HepG2 (cell line): ENCODE data around the gene PDSS2. TPM values are rescaled to one million over a fixed set of nuclear protein-coding genes. Genes with fewer than 3 reads are reported as not detected.

Experiments
- ATAC-seq: fragments of 200-7000 bp; cut with Tn5 transposase; 3 replicates; pipeline ENCODE4 v1.9.1; 2020; ENCODE audit warnings: mild to moderate bottlenecking, moderate library complexity
- Bru-seq: library from RNA; stranded (reverse); fragments of 400-500 nt; gene quantifications from one replicate; lab custom pipeline; 2021; lab: Mats Ljungman, UMichigan
- BruChase-seq, 2 experiments: library from RNA; stranded (reverse); fragments of 400-500 nt; gene quantifications; one replicate each; lab custom pipeline; 2021; lab: Mats Ljungman, UMichigan
- BruUV-seq: library from RNA; stranded (reverse); fragments of 400-500 nt; replicated peaks from 2 replicates; lab custom pipeline; 2021; lab: Mats Ljungman, UMichigan
- CTCF ChIA-PET: fragments of 300-600 bp; formaldehyde crosslinking; extraction: SDS; loops from one replicate; lab custom pipeline; 2021; ENCODE audit warnings: low total read pairs, inconsistent platforms, low intra/inter-chr PET ratio; lab: Yijun Ruan, JAX
- POLR2A ChIA-PET: fragments of 350-600 bp; sonication (Branson Sonifier 250); formaldehyde crosslinking; loops from one replicate; lab custom pipeline; 2020; ENCODE audit warnings: antibody characterized with exemption, inconsistent platforms; lab: Yijun Ruan, JAX
- DNase-seq: peaks from one replicate; pipeline ENCODE4 v3.0.0-alpha.2; 2015; ENCODE audit warnings: low spot score
- FAIRE-seq: peaks from 3 replicates; lab custom pipeline; 2011; peaks lifted over from hg19 to GRCh38; lab: Jason Lieb, UNC
- H2AFZ ChIP-seq: one replicate; pipeline ENCODE4 v1.6.1; 2011; ENCODE audit warnings: low read length, inconsistent platforms
- H3K27ac ChIP-seq: fragments of 300-600 bp; 3 replicates; pipeline ENCODE4 v1.8.0; 2011; ENCODE audit warnings: mixed run types, mild to moderate bottlenecking, mixed read lengths, low read length, inconsistent platforms; ENCODE audit not compliant: insufficient read depth; ENCODE audit errors: extremely low read length
- H3K27me3 ChIP-seq, 2 experiments: fragments of 200-600 bp in 1 of 2; 2 replicates in 1 of 2; 3 replicates in 1 of 2; pipeline versions ENCODE4 v1.6.0 to v1.8.0; 2011; ENCODE audit warnings: low read length in 2 of 2, mild to moderate bottlenecking in 2 of 2, moderate library complexity in 2 of 2, inconsistent platforms in 1 of 2; ENCODE audit not compliant: insufficient read depth in 2 of 2, control insufficient read depth in 1 of 2
- H3K36me3 ChIP-seq, 2 experiments: fragments of 200-600 bp in 1 of 2; replicated peaks in 1 of 2; 2 replicates in 1 of 2; 3 replicates in 1 of 2; pipeline versions ENCODE4 v1.5.1 to v1.8.0; 2011; ENCODE audit warnings: low read length in 2 of 2, inconsistent platforms in 1 of 2; ENCODE audit not compliant: insufficient read depth in 2 of 2, control insufficient read depth in 1 of 2
- H3K4me1 ChIP-seq: 2 replicates; pipeline ENCODE4 v1.5.1; 2012; ENCODE audit warnings: low read length, inconsistent platforms; ENCODE audit not compliant: insufficient read depth
- H3K4me2 ChIP-seq: 2 replicates; pipeline ENCODE4 v1.6.0; 2011; ENCODE audit warnings: low read depth, low read length, inconsistent platforms
- H3K4me3 ChIP-seq, 3 experiments: fragments of 200-600 bp in 1 of 3; sonication (generic), shearing (Covaris generic) in 1 of 3; replicated peaks in 1 of 3; 2 replicates each; pipeline ENCODE4 v1.5.1; 2011 to 2016; ENCODE audit warnings: low read length in 3 of 3, inconsistent platforms in 2 of 3, low read depth in 2 of 3, mild to moderate bottlenecking in 2 of 3, control low read depth in 1 of 3, mixed read lengths in 1 of 3; ENCODE audit not compliant: insufficient read depth in 1 of 3
- H3K79me2 ChIP-seq: one replicate; pipeline ENCODE4 v1.6.1; 2011; ENCODE audit warnings: low read length, inconsistent platforms; ENCODE audit not compliant: insufficient read depth
- H3K9ac ChIP-seq: 2 replicates; pipeline ENCODE4 v1.6.0; 2011; ENCODE audit warnings: mild to moderate bottlenecking, low read depth, low read length, inconsistent platforms; ENCODE audit not compliant: insufficient read depth
- H3K9me3 ChIP-seq: 2 replicates; pipeline ENCODE4 v1.5.1; 2012; ENCODE audit warnings: mild to moderate bottlenecking, low read length
- H4K20me1 ChIP-seq: 2 replicates; pipeline ENCODE4 v1.6.0; 2011; ENCODE audit warnings: inconsistent platforms, mild to moderate bottlenecking, low read length, moderate library complexity; ENCODE audit not compliant: insufficient read depth
- HMG20A ChIP-seq: IDR thresholded peaks from 2 replicates; pipeline ENCODE4 v1.6.1; 2016; ENCODE audit warnings: borderline replicate concordance
- POLR2G ChIP-seq: fragments of 200-400 bp; formaldehyde crosslinking; IDR thresholded peaks from 2 replicates; pipeline ENCODE4 v1.6.1; 2018; ENCODE audit warnings: mild to moderate bottlenecking, low read depth, low read length, moderate library complexity
- SIN3A ChIP-seq: IDR thresholded peaks from 2 replicates; pipeline ENCODE4 v1.6.1; 2011; ENCODE audit warnings: low read depth, mild to moderate bottlenecking, control low read depth, low read length, borderline replicate concordance
- SOX6 ChIP-seq, 2 experiments: fragments of 450-650 bp in 1 of 2; sonication (generic) in 1 of 2; formaldehyde crosslinking in 1 of 2; IDR thresholded peaks; 2 replicates each; pipeline versions ENCODE4 v1.4.0 to v1.6.1; 2017 to 2020; ENCODE audit warnings: antibody characterized with exemption in 1 of 2, mild to moderate bottlenecking in 1 of 2, missing genetic modification reagents in 1 of 2
- SRSF4 ChIP-seq: fragments of 200-400 bp; formaldehyde crosslinking; IDR thresholded peaks from one replicate; pipeline ENCODE4 v1.6.1; 2018; ENCODE audit warnings: mild to moderate bottlenecking, low read depth, low read length, moderate library complexity; ENCODE audit not compliant: poor library complexity, severe bottlenecking
- ZNF12 ChIP-seq: sonication (generic); formaldehyde crosslinking; IDR thresholded peaks from 2 replicates; pipeline ENCODE4 v1.5.0; 2020; ENCODE audit warnings: missing genetic modification reagents
- WGBS: methylation state at CpG from one replicate; pipeline ENCODE4 v1.1.6; 2017; ENCODE audit warnings: low lambda C conversion rate; 5-methylcytosine and 5-hydroxymethylcytosine counted together
- in situ Hi-C: cut with HindIII; loops from 2 replicates; pipeline ENCODE4 v1.10.0; 2017; ENCODE audit warnings: low pct_unique_long_range_greater_than_20kb; ENCODE audit not compliant: extremely low pct_ligation_motif_present
- intact Hi-C: fragments of 100-400 bp; cut with micrococcal nuclease; formaldehyde crosslinking; loops from one replicate; pipeline ENCODE4 v1.10.0; 2022; ENCODE audit not compliant: unreplicated experiment
- long read RNA-seq, 2 experiments: library from RNA in 1 of 2; library from polyadenylated mRNA in 1 of 2; stranded (forward) in 1 of 2; unstranded in 1 of 2; transcript quantifications; one replicate each; pipeline ENCODE4 v2.0.0, GENCODE V29; 2019 to 2022
- polyA minus RNA-seq, 3 experiments: library from RNA; depleted of rRNA, polyadenylated mRNA; stranded (reverse); fragments of >200 nt; gene quantifications; 2 replicates each; pipeline ENCODE4 v1.2.3, GENCODE V29; 2011; ENCODE audit warnings: low replicate concordance in 1 of 3
- polyA plus RNA-seq, 8 experiments: library from polyadenylated mRNA; depleted of rRNA in 3 of 8; stranded (reverse) in 7 of 8; unstranded in 1 of 8; fragments of >200 nt; fragmentation: Illumina TruSeq in 4 of 8; extraction: Trizol in 4 of 8; gene quantifications; 2 replicates each; pipeline versions ENCODE4 v1.2.1 to v1.2.3, GENCODE V29; 2011 to 2016; ENCODE audit warnings: low read depth in 4 of 8, missing spikeins in 1 of 8, mixed read lengths in 1 of 8; ENCODE audit not compliant: insufficient read depth in 1 of 8
- total RNA-seq, 5 experiments: library from RNA; depleted of rRNA; stranded (reverse); fragments of >200 nt; fragmentation: Illumina TruSeq; extraction: Trizol; gene quantifications; 2 replicates each; pipeline ENCODE4 v1.2.3, GENCODE V29; 2016; ENCODE audit warnings: low read depth in 1 of 5
- TF ChIP-seq, protein P1 (sequence below): sonication (generic); formaldehyde crosslinking; IDR thresholded peaks from 2 replicates; pipeline ENCODE4 v1.4.0; 2020; ENCODE audit warnings: missing genetic modification reagents
- TF ChIP-seq, protein P2 (sequence below): sonication (generic); formaldehyde crosslinking; IDR thresholded peaks from 2 replicates; pipeline ENCODE4 v1.5.0; 2020; ENCODE audit warnings: missing genetic modification reagents

Gene PDSS2, protein sequence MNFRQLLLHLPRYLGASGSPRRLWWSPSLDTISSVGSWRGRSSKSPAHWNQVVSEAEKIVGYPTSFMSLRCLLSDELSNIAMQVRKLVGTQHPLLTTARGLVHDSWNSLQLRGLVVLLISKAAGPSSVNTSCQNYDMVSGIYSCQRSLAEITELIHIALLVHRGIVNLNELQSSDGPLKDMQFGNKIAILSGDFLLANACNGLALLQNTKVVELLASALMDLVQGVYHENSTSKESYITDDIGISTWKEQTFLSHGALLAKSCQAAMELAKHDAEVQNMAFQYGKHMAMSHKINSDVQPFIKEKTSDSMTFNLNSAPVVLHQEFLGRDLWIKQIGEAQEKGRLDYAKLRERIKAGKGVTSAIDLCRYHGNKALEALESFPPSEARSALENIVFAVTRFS
- total RNA-seq (2016; rRNA removed; fragmentation: Illumina TruSeq; extraction: Trizol): 17.0 and 23.7 TPM in 2 replicates
- total RNA-seq (2016; cell fraction: cytosol; rRNA removed; fragmentation: Illumina TruSeq; extraction: Trizol; ENCODE audit: low read depth): 2.9 and 3.2 TPM in 2 replicates
- total RNA-seq (2016; cell fraction: insoluble cytoplasmic fraction; rRNA removed; fragmentation: Illumina TruSeq; extraction: Trizol): 18.3 and 23.8 TPM in 2 replicates
- total RNA-seq (2016; cell fraction: membrane; rRNA removed; fragmentation: Illumina TruSeq; extraction: Trizol): 9.3 and 9.5 TPM in 2 replicates
- total RNA-seq (2016; cell fraction: nucleus; rRNA removed; fragmentation: Illumina TruSeq; extraction: Trizol): 14.1 and 15.4 TPM in 2 replicates
- 12.5 and 16.2 TPM in 2 replicates for polyA plus RNA-seq (2011; rRNA removed)
- polyA plus RNA-seq (2011; cell fraction: cytosol; rRNA removed): 9.6 and 11.7 TPM in 2 replicates
- 7.2 and 7.4 TPM in 2 replicates for polyA plus RNA-seq (2011; cell fraction: nucleus; rRNA removed)
- polyA plus RNA-seq (2012): 9.1 and 10.3 TPM in 2 replicates
- 2.9 TPM in 2 replicates for polyA plus RNA-seq (2016; cell fraction: cytosol; fragmentation: Illumina TruSeq; extraction: Trizol; ENCODE audit: low read depth)
- 23.7 and 26.1 TPM in 2 replicates for polyA plus RNA-seq (2016; cell fraction: insoluble cytoplasmic fraction; fragmentation: Illumina TruSeq; extraction: Trizol; ENCODE audit: low read depth)
- 5.0 and 6.5 TPM in 2 replicates for polyA plus RNA-seq (2016; cell fraction: membrane; fragmentation: Illumina TruSeq; extraction: Trizol; ENCODE audit: low read depth)
- polyA plus RNA-seq (2016; cell fraction: nucleus; fragmentation: Illumina TruSeq; extraction: Trizol; ENCODE audit: insufficient read depth, low read depth): 9.4 and 12.7 TPM in 2 replicates
- 31.3 and 38.1 TPM in 2 replicates for polyA minus RNA-seq (2011; rRNA and poly(A)+ RNA removed; ENCODE audit: low replicate concordance)
- 11.1 and 12.6 TPM in 2 replicates for polyA minus RNA-seq (2011; cell fraction: cytosol; rRNA and poly(A)+ RNA removed)
- 31.7 and 32.4 TPM in 2 replicates for polyA minus RNA-seq (2011; cell fraction: nucleus; rRNA and poly(A)+ RNA removed)
- percentile 64 among the genes with signal in this experiment for Bru-seq, nascent RNA
- BruChase-seq, experiment 1, labeled RNA remaining after a 6-hour chase: percentile 56 among the genes with signal in this experiment
- percentile 58 among the genes with signal in this experiment for BruChase-seq, experiment 2, labeled RNA remaining after a 2-hour chase
- long read RNA-seq, experiment 1, transcript PDSS2-201 (4 exons, 1,236 nt): major isoform, 6 of 18 reads
- long read RNA-seq, experiment 1, partial matches to known transcripts: 1 of 18 reads
- long read RNA-seq, experiment 1, other reads (novel, unspliced or antisense): 7 of 18 reads
- long read RNA-seq, experiment 2, transcript PDSS2-201 (4 exons, 1,236 nt): major isoform, 5 of 45 reads
- long read RNA-seq, experiment 2, partial matches to known transcripts: 0 of 45 reads
- long read RNA-seq, experiment 2, other reads (novel, unspliced or antisense): 37 of 45 reads

DNA sequence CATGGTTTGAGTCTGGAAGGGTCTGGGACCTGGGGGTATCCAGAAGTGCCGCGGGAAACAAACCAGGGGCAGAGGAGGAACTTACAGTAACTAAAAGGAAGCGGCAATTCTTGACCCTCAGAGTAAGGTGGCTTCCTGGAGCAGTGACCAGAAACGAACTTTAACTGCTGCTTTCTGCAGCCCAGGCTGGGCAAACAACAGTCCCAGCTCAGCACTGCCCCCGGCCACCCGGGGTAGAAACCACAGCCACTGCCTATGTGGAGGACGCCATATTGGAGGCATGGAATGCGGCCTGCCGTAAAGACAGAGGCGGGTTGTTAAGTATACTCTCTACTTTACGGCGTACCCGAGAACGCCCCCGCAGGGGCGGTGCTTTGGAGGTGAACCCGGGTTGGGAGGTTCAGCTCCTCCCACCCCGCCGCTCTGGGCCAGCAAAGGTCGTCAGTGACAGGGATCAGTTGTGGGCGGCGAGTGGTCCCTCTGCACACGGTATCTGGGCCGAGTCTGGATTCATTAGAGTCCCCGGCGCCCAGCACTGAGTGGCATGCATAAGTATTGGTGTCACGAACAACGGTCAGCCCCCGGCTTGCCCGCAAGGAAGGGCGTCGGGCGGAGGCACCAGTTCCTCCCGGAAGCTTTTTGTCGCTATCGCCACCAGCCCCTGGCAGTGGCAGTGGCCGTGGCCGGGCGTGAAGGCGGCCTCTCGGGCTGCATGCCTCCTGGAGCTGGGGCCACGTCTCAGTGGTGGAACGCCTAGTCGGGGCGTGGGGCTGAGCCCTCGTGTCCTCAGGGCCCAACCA is at the start of gene PDSS2:
PDSS2 (minus strand) TSS at position 282 of the 800 bp plus-strand sequence; CDS start at position 3, 279 bp downstream.
- peaks cover 57% of the 10 kb centered on the region for H3K4me1 ChIP-seq
- H3K27me3 ChIP-seq: no peaks in the 10 kb centered on the region; a peak in 1 of 5 replicates
- FAIRE-seq (peak; percentile 96), DNase-seq (peak; percentile 97), ATAC-seq (peak; percentile 95)
- in situ Hi-C loops (loop anchor here (10.0 kb wide), 1 partner anchor 145 kb away; no protein-coding TSS in a partner anchor), intact Hi-C loops (loop anchor here (1.0 kb wide), 2 partner anchors 31 to 141 kb away; partner anchors contain the start of gene SOBP)
- H2AFZ ChIP-seq: peak within 1 kb of the TSS; percentile 77
- no peaks in the 10 kb centered on the region for H4K20me1 ChIP-seq
- H3K36me3 ChIP-seq: no peaks in the 10 kb centered on the region
- BruUV-seq: no TSS peak
- peak within 1 kb of the TSS; percentile 90 to 98 (median 92) for H3K4me3 ChIP-seq
- ChIA-PET POLR2A (interaction anchor here (0.6 to 2.9 kb wide), 30 partner anchors 9 to 345 kb away, joined by 3 to 50 read pairs (median 4); partner anchors contain the start of genes BEND3 and SOBP), CTCF (no interaction called here)
- H3K9me3 ChIP-seq: no peaks in the 10 kb centered on the region
- peak within 1 kb of the TSS; percentile 93 for H3K27ac ChIP-seq
- peak within 1 kb of the TSS; percentile 91 for H3K9ac ChIP-seq
- H3K79me2 ChIP-seq: peaks cover 34% of the 10 kb centered on the region
- 0% methylated on average over 15 of the region's 46 CpGs for WGBS
- peak within 1 kb of the TSS; percentile 94 for H3K4me2 ChIP-seq
- TF ChIP-seq, protein P1, sequence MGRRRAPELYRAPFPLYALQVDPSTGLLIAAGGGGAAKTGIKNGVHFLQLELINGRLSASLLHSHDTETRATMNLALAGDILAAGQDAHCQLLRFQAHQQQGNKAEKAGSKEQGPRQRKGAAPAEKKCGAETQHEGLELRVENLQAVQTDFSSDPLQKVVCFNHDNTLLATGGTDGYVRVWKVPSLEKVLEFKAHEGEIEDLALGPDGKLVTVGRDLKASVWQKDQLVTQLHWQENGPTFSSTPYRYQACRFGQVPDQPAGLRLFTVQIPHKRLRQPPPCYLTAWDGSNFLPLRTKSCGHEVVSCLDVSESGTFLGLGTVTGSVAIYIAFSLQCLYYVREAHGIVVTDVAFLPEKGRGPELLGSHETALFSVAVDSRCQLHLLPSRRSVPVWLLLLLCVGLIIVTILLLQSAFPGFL: no peak
- peak; percentile 84; the same call in 1 of the 2 replicates for TF ChIP-seq SIN3A
- peak; percentile 23; the same call in 1 of the 2 replicates for TF ChIP-seq HMG20A (CRISPR knock-in tag)
- TF ChIP-seq SRSF4: no peak
- TF ChIP-seq POLR2G: peak; percentile 93
- TF ChIP-seq, protein P2, sequence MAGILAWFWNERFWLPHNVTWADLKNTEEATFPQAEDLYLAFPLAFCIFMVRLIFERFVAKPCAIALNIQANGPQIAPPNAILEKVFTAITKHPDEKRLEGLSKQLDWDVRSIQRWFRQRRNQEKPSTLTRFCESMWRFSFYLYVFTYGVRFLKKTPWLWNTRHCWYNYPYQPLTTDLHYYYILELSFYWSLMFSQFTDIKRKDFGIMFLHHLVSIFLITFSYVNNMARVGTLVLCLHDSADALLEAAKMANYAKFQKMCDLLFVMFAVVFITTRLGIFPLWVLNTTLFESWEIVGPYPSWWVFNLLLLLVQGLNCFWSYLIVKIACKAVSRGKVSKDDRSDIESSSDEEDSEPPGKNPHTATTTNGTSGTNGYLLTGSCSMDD: peak; percentile 88; the same call in 1 of the 2 replicates
- TF ChIP-seq SOX6 (IDR thresholded peaks at IDR 0.05): no peak
- TF ChIP-seq SOX6 (CRISPR knock-in tag; IDR thresholded peaks at IDR 0.05): peak; percentile 65
- no peak for TF ChIP-seq ZNF12 (CRISPR knock-in tag)
